GM18499 (cell line): ENCODE results near the gene GNG12.

Experiments used
- ATAC-seq: cut with Tn5 transposase; IDR thresholded peaks from one replicate; pipeline ENCODE4 v1.9.1; 2021; ENCODE audit warnings: moderate number of reproducible peaks; ENCODE audit not compliant: insufficient read depth, unreplicated experiment

The GNG12 gene

DNA sequence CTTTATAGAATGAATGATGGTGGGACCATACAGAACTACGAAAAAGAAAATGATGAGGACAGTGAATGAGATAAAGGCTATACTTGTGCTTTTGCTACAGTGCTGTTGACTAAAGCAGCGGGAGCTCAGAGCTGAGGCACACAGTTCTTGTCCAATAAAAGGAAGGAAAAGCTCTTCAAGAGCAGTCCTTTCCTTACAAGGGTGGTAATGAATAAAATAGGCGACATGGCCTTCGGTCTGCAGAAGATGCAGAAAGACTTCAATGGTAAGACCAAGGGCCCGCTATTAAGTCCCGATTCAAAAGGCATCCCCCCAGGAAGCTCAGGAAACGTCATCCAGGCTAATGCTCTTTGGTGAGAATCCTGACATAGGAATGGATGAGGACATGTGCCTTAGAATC lies 44.4 kb downstream of the GNG12 start:
- ATAC-seq, result no peak

- ATAC-seq, result no peak
Measured at GRCh38 chr1:67788238-67788790, 45.0 kb downstream of the GNG12 start.

DNA sequence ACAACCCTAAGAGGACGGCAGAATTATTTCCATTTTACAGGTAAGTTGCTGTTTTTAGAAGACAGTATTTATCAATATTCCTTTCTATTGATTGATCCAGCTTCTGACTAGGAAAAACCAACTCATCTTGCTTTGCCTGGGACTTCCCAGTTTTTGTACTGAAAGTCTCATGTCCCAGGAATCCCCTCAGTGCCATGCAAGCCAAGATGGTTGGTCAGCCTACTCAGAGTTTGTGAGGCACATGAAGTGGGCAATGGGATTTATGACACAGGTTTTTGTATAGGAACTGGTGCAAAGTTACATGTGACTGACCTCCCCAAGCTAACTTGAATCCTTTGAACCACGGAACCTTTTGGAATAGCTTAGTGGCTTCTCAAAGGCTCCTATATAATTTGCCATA lies 45.5 kb downstream of the GNG12 start:
- no peak for ATAC-seq

DNA sequence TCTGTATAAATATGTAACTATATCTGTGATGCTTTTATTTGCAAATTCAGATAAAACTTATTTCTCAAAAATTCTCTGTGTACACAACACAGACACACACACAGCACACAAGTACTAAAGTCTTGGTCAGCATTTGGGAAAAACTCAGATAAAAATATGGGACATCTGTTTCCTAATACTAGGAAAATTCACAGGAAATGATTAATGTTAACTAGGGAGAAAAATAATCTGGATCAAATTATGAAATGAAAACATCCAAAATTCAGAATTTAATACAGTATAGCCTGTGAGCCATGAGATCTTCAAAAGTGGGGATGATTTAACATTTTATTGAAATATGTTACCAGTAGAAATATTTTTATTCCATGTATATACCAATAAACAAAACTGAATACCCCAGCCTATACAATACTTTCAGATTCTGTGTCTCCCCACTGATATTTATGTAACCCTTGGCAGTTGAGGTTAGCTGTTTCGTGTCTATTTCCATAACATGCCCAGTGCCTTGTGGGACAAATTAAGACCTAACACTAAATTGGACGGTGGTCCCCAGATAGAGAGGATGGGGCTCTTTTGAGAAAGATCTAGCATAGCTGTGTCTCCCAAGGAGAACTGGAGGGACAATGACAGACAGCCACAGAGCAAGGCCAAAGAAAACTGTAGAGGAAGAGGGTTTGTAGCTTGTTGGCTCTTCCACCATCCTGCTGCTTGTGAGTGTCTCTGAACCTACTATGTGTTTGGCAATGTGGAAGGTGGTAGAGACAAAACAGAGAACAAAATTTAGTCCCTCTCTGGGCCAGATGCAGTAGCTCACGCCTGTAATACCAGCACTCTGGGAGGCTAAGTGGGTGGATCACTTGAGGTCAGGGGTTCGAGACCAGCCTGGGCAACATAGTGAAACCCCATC lies 47.2 kb downstream of the GNG12 start:
- ATAC-seq, result no peak

- ATAC-seq, result no peak
Measured at GRCh38 chr1:67784545-67785186, 48.6 kb downstream of the GNG12 start.

GRCh38 chr1:67780637-67781036 lies 52.6 kb downstream of the GNG12 start:
- ATAC-seq, result no peak

DNA sequence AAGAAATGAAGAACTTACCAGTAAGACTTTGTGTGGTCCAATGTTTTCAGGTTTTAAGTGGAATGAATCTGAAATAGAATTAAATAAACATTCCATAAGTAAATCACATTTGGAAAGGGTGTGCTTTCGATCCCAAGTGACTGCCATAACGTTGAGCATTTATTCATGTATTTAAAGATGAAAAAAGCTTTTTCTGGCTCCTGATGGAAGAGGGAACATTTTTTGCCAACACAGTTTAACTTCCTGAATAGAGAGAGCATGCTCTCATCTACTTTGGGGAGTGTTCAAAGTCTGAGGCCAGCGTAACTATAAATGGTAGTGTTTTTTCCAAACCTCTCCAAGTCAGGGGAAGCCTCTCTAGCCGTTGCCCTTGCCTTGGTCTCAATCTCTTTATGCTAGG lies 55.8 kb downstream of the GNG12 start:
- no peak for ATAC-seq

DNA sequence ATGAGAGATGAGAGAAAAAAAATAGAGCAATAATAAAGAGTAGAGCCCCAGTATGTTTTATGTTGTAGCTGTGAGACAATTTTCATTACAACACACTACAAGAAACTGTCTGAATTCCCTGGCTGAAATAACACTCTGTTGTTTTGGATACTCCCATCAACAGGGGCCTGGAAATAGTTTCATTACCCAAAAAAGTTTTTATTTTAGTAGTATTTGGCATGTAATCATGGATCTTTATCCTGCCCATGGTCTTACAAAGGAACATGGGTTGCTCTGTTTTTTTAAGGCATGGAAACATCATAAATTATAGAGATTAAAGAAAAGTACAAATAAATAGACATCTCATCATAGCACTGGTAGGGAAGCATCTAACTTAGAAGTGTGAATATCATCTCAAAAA lies 56.3 kb downstream of the GNG12 start:
- ATAC-seq, result no peak

DNA sequence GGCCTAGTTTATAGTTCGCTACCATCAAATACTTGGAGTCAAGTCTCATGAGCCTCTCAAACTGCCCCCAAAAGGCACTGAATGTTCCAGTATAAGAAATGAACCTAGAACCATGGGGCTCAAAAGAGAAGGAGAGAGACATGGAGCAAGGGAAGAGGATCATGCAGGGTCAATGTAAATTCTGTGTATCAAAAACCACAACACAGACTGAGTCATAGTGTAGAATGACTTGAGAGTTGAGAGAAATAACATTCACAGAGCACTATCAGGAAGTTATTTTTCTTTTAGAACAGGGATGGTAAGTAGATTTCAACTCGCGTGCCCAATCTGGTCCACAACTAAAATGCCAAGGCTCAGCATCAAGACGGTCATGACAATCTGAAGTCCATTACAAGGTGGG lies 59.8 kb downstream of the GNG12 start:
- ATAC-seq, result no peak

- ATAC-seq, result no peak
Measured at GRCh38 chr1:67771749-67772148, 61.5 kb downstream of the GNG12 start.

DNA sequence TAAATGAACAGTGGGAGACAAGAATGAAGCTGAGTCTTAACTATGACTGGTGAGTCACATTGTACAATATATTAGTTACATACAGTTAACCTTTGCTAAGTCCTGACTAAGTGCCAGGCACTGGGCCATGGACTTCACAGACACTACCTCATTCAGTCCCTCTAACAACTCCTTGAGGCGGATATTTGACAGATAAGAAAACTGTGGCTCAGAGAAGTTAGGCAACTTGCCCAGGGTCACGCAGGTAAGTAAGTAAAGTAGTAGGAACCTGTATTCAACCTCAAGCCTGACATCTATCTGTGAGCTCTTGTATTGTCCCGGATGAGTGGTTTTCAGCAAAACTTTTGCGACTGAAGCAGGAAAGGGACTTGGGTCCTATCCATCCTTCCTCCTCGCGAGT lies 62.1 kb downstream of the GNG12 start:
- no peak for ATAC-seq

DNA sequence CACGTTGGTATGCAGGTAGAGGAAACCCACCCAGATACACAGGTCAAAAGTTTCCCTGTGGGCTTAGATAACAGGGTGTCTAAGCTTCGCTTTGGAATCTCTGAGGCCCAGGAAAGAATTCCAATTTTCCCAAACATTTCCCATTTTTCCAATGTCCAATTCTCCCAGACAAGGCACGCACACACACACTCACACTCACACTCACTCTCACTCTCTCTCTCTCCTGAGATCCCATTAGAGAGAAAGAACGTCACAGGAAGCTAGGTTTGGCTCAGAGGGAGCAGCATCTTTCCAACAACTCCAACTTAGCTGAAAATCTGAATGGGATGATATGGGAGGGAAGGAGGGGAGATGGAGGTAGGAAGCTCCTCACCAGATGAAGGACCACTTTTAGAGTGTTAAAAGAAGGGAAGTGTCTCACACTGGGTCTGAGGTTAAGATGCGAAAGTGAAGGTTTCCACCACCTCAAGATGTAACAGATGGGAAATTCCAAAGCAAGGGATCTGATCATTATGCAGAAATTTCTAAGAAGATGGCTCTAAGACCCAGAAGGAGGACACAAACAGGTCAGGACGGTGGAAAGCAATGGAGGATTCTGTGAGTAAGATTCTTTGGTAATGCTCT lies 63.5 kb downstream of the GNG12 start:
- no peak for ATAC-seq

GRCh38 chr1:67768480-67768879 lies 64.8 kb downstream of the GNG12 start:
- no peak for ATAC-seq

- no peak for ATAC-seq
Measured at GRCh38 chr1:67767103-67767782, 66.0 kb downstream of the GNG12 start.

GRCh38 chr1:67766141-67766978 lies 66.9 kb downstream of the GNG12 start:
- no peak for ATAC-seq

DNA sequence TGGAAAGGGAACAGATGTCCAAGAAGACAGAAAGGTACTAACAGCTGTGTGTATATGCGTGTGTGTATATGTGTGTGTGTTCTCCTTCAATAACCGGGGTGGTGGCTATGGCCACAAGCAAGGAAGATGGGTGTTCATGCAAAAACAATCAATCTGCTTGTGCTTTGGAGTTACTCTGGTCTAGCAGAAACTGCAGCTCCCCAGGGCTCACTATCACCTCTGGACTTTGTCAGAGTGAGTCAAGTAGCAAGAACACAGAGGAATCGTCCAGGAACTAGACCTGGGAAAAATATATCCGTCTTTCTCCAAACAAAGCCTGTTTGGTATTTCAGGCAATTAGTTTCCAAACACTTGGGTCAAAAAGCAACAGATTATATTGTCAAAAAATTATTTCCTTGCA lies 68.6 kb downstream of the GNG12 start:
- ATAC-seq, result no peak

- no peak for ATAC-seq
Measured at GRCh38 chr1:67761730-67762129, 71.5 kb downstream of the GNG12 start.

GRCh38 chr1:67761091-67761490 lies 72.2 kb downstream of the GNG12 start:
- no peak for ATAC-seq

DNA sequence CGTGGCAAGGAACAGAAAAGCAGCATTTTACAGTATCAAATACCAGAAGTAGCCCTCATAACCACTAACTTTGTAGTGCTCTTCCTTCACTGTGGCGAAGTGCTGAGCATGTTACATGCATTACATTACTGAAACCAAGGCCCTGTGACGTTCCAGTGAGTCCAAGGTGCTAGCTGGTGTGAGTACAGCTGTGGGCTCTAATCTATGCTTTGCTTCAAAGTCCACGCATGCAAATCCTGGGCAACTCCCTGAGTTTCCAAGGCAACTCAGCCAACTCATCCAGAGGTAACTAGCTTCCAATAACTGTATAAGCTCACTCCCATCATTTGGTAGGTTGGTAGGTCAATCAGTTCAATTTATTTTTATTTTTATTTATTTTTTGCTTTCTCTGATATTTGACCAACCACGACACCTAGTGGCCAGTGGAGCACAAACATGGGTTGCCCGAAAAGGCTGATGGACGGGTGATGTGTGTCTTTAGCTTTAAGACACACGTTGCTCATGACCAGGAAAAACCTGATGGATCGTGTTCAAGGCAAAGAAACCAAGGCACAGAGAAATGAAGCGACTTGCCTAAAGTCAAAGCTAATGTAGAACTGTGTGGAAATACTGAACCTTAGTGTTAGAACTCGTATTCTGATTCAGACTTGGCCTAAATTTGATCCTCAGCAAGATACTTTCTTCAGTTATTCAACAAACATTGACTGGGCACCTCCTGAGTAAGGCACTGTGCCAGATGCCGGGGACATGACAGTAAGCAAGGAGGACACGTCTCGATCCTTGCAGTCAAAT lies 73.0 kb downstream of the GNG12 start:
- ATAC-seq, result peak; percentile 99
